Ecto neural progenitor cell (in vitro differentiated cells): ENCODE results near the gene CLRN3.

Source experiments
- DNase-seq: peaks from one replicate; pipeline ENCODE4 v3.0.0-alpha.2; 2018; ENCODE audit warnings: low spot score

The CLRN3 gene

DNA sequence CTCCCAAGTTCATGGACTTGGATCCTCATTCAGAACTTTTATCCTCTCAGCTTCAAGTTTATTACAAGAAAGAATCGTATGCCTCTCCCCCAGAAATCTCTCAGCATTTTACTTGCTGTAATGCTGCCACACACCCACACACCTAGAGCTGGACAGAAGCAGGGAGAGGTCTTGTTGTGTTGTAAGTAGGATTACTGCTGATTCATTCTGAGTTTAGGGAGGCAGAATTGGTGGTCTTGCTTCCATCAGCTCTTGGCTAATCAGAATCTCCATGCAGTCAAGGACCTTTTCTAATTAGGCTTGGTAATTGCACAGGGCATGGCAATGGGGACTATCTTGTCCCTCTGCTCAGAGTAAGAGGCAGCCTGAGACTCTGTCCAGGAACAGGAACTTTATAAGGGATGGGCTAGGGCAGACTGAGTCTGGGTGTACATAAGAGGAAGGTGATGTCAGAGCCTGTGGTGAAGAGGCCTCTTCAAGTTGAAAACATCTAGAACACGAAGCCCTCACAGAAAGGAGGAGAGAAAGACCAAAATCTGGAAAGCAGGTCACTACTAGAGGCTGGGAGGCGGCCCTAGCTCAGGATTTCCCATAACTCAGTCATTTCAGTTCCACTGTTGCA is 7.1 kb upstream of the CLRN3 start:
- DNase-seq, result no peak

DNA sequence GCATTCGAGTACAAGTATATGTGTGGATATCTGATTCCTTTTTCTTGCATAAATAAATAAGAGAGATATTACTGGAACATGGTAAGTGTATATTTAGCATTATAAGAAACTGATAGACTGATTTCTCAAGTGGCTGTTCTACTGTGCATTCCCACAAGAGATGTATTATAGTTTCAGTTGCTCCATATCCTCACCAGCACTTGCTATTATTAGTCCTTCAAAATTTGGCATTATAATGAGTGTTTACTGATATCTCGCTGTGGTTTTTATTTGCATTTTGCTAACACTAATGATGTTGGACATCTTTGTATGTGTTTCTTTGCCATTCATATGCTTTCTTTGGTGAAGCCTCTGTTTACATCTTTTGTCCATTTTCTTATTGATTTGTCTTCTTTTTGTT is 4.4 kb upstream of the CLRN3 start:
- no peak for DNase-seq

DNA sequence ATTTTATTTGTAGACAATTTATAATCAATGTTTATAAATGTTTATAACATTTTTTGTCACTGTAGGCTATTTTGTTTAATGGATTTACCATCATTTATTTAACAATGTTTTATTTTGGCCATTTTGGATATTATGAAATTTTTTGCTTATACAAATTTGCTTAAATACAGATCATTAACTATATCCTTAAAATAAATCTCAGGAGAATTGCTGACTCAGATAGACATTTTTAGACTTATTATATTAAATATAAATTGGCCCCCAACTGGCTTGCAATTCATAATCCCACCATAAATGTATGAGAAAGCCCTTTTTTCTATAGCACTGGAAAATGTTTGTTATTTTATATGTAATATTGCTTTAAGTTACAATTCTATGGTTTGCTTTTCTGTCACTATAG is 3.8 kb upstream of the CLRN3 start:
- DNase-seq, result no peak

DNA sequence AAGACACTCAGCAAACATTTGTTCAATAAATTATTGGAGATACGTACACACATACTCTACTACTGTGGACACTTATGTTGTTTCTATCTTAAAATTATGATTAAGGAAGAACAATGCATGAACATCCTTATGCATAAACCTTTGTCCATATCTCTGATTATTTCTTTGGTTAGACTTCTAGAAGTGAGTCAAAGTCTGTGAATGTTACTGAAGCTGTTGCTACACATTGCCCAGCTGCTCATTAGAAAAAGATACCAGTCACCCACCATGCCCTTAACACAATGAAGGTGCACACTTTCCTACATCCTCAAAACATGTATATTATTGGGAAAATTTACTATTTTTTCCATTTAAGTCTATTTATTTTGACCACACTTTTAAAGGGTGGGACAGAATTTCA is 1.4 kb upstream of the CLRN3 start:
- no peak for DNase-seq

DNA sequence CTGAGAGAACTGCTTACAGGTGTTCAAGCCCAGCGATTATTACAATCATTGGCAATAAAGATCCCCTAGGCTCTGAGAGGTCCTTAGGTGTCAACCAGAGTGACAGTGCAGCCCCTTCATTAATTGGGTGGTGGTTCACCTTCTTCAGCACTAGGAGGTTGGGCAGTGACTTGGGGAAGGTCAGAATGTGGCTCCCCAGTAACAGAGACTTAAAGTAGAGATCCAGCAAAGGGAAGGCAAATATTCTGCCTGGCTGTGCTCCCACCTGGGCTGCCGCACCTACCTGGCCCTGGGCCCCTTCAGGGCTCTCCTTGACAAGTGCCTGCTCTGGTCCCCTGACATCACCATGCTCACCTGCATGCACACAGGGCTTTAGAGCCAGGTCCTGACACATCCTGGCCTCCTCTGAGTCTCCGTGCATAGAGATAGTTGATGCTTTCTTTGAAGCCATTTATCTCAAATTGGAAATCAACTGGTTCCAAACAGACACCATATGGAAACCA is 1.9 kb downstream of the CLRN3 start:
- no peak for DNase-seq

DNA sequence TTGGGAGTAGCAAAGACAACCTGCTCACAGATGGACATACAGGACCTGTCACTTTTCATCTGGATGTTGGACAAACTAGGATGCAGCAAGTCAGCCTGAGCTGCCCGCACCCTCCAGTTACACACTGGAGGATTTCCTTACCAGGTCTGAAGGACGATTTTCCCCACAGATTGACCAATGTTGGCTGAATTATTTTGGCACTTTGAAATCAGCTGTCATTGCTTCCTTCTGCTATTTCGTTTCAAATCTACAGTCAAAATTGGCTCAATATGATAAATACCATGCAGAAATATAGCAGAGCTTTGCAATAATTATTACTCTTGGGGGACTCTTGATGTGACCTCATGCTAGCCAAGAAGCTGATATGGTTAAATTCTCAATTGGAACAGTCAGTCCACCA is 2.5 kb downstream of the CLRN3 start:
- DNase-seq, result no peak

DNA sequence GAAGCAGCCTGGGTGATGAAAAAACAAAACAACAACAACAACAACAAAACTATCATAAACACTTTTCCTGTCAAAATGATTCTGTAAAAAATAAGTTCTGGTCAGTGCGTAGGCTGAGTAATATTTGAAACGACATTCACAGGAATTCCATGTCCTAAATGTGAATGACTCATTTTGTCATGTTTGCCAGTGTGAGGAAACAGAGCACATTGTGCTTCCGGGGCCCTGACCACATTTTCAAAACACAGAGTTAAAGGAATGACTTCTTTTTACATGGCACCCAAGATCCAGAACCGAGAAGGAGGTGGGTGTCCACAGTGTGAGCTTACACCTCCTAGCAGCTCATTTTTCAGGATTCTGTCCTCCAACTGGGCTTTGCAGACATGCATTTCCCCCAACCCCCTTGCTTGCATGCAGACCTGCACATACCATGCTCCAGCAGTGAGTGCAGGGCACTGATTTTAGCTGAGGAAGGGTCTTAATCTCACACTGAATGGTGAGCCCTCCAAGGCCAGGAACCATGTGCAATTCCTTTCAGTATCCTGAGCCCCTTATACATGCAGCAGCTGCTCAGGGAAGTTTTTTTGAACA is 3.0 kb downstream of the CLRN3 start:
- no peak for DNase-seq

DNA sequence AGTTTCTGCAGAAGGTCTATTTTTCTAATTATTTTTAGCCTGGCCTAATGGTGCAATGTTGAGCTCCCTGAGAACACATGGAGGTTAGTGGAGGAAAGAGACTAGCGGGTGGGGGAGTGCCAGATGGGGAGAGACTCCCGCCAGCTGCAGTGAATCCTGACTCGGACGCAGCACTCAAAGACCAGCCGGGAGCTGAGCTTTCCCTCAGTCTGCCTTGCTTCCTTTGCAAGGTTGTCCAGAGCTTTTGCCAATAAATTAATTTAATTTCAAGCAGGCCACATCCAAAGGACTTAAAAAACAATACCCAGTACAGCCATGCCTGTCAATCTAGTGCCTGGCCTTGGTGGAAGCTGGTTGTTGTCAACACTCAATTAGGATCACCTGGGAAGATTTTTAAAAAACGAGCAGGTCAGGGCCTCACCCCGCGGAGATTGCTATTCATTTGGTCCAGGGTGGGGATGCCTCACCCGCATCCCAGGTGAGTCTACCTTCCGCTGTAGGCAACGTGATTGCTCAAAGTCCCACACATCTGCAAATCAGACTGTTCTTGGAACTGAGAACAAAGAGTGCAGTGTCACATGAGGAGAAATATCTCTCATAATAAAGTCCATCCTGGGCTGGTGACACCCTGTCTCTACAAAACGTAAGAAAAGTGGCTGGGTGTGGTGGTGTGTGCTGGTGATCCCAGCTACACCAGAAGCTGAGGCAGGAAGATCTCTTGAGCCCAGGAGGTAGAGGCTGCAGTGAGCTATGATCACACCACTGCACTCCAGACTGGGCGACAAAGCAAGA is 4.0 kb downstream of the CLRN3 start:
- no peak for DNase-seq

DNA sequence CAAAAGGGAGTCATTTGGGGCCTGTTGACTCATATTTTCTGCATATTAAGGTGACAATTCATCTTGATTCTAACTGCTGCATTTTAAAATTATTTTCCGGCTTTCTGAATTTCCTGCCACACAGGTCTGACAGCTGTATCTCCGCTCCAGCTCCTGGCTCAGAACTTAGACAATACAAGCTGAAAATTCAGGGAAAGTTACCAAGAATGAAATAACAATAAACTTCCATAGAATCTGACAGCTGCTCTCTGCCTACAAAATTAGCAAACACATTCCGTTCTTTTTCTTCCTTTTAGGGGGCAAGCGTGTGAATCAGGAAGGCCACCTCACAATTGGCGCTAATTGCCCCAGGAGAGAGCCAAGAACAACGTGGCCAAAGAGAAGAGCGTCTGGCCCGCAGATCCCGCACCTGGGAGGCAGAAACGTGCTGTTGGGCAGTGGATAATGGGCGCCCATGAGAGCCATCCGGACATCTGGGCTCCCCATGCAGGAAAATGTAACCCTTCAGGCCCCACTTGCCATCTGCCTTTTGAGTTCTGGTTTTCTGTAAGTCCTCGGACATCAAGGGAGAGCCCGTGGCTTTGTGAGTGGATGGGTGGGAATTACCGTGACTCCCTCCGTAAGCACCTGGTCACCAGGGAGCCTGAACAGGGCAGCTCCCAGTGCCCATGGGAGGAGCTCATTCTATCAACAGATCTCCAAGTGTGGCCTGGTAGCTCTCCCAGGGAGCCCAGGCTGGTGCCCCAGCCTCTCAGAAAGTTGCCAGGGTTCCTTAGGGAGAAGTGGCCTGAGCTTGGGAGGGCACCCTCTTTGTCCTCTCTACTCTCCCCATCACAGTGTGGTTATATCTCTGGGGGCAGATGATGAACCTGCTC is 5.0 kb downstream of the CLRN3 start:
- no peak for DNase-seq

DNA sequence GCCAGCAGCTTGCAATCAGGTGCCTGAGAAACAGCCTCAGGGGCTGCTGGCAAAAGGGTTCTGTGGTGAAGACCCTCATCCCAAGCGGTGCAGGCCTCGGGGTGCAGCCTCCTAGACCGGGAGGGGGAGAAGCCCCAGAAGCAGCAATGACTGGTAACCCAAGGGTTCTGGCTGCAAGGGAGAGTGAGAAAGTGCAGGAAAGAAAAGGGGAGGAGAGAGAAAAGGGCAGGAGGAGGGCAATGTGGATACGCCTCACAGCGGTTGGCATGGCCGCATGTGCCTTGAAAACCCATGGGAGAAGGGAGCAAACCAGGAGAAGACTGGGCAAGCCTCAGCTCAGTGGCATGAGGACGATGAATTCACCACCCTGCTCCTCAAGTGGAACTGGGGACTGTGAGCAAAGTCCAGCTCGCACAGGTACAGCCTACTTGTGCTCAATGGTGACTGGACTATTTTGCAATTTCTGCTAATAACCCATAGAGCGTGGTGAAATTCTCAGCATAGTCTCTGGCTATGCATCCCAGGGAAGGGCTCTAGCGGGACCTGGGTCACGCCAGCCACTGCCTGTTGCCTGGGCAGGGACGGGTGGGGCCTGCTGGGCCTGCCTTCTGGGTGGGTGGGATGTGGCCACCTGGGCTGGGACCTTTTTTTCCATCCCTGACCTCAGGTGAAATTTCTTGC is 6.2 kb downstream of the CLRN3 start:
- DNase-seq, result no peak

DNA sequence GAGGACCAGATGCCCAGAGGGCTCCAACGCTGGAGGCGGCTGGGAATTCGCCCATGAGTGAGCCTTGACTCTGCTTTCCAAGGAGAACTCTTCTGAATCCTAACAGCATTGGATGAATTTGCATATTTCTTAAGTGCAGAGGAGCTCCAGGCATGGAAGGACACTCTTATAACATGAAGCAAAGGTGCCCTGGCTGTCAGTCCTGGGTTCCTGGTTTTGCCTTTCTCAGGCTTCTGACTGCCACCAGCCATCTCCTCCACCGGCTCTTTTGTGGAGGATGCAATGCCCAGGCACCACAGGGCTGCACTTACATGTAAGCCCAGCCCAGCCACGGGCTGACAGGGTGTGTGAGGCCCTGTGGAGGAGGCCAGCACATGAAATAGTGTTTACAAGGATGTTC is 8.2 kb downstream of the CLRN3 start:
- no peak for DNase-seq

DNA sequence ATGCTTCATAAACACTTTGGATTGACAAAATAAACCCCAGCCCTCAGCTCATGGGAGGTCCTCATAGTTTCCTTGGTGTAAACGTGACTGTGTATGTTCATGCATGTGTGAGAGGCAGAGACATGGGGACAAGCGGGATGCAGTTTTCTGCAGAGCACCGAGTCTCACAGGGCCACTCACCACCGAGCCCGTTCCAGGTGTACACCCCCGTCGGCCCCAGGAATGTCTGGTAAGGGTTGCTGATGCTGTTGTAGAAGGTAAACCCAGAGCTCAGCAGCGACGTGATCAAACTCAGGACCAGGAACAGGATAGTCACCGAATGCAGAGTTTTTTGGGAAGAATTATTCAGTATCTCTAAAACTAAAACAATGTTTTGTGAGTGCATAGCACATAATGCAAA is 9.2 kb downstream of the CLRN3 start:
- no peak for DNase-seq

DNA sequence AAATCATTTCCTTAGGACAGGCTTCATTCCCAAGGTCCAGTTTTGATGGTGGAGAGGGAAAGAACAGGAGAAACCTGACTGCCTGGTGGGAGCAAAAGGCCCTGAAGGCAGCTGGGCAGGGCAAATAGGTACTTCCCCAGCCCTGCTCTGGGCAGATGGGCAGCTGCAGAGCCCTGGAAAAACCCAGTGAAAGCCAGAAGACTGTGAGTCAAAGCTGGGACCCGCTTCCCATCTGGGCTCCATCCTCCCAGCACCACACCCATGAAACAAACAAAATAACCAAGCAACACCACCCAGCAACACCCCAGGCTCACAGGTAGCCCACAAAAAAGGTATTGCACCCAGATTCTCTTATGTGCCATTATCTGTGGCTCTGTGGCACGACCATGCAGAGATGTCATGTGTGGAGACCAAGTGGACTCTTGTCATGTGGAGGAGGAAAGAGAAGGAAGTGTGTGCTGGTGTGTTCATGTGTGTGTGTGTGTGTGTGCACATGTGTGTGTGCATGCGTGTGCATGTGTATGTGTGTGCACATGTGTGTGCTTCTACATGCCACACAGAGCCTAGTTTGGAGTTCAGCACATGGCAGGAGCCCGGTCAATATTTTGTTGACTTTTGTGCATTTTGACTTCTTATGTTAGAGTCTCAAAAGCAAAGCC is 9.8 kb downstream of the CLRN3 start:
- no peak for DNase-seq

DNA sequence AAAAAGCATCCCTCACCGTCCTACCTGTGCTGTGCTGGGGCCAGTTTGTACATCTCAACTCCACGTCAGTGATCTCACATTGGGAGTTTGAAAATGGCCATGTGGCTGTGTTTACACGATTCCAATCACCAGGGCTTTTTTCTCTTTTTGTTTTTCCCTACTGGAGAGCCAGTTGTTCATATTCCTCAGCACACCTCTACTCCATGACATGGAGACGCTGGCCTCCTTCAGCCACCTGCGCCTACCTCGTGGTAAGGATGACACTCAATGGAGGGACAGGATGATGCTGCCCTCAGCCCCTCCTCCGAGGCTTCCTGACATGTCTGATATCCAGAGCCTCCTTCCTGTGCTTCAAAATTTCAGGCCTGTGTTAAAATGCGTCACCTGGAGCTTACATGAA is 10.3 kb downstream of the CLRN3 start:
- no peak for DNase-seq

DNA sequence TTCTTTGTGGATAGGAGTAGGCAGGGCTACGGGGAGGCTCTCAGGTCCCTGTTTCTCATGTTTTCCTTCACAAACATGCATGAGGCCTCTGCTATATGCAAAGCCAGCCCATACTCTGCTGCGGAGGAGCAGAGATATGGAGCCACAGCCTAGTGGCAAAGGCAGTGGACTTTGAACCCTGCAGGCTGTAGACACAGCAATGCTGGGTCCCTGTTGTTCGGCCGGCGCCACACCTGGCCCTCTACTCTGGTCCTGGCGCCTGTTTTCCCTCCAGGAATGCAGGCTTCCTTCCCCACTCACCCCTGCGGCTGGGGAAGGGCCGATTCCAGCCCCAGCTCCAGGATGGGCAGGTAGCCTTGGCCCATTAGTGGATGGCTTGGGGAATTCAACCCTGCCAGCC is 11.5 kb downstream of the CLRN3 start:
- DNase-seq, result no peak

DNA sequence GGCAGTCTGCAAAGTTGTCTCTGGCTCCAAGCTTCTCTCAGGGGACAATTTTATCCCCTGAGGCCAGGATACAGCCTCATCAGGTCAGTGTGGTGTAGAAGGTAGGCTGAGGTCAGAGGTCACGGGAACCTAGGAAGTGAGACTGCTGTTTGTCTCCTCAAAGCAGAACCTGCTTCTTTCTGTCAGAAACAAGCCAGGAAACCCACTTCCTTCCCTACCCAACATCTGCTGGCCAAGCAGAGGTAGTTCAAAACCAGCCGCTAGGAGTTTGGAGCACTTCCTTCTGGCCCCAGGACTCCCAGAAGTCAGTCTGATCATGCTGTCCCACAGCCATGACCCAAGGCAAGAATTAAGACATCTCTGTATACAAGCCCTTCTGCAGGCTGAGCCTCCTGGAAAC is 12.2 kb downstream of the CLRN3 start:
- DNase-seq, result no peak

DNA sequence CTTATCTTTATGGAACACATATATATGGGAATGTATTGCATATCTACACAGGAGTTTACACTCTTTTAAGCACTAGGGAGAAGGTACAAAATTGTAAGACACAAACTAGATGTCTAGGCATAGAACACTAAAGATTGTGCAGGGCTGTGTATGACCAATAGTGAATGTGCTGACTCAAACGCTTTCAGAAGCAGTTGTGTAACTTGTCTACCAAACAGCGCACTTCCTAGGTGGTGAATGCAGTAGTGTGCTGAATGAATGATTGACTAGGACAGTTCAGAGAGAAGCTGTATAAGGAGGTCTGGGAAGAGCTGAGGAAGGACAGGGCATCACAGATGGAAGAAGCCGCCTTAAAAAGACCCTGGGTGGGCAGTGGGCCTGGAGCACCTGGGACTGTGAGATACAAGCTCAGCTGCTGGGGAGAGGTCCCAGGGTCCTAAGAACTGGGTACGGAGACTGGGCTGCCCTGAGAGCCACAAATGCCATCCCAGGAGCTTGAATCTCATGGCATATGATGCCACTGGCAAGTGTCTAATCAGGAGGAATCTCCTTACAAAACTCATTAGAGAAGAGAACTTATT is 14.2 kb downstream of the CLRN3 start:
- no peak for DNase-seq

DNA sequence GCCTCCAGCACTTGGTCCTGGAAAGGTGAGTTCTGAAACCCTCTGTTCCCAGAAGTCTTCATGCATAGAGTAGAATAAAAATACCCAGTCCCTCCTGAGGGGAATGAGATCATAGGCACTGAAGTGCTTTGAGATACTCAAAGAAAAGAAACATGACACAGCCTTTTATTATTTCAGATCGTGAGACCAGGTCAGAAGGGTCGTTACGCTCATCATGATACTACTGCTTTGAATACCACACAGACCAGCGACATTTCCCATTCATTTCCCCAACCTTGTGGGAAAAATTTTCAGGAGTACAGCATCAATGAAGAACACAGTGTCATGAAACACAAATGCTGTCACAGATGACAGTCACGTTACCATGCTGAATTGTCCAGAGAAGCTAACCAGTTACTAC is 15.0 kb downstream of the CLRN3 start:
- no peak for DNase-seq

DNA sequence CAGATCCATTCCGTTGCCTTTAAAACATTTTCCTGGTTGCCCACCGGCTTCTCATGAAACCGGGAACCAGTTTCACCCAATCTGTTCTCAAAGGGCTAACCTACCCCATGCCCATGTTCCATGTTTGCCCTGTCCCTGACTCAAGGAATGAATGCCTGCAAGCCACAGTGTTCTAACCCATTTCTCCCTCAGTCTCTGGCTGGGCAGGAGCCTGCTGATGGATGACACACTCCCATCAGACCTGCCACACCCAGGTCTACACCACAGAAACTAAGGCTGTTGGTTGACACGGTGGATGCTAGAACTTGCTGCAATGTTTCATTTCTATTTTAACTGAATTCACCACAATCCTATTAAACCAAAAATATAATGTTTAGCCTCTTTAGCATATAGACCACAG is 15.6 kb downstream of the CLRN3 start:
- DNase-seq, result no peak

DNA sequence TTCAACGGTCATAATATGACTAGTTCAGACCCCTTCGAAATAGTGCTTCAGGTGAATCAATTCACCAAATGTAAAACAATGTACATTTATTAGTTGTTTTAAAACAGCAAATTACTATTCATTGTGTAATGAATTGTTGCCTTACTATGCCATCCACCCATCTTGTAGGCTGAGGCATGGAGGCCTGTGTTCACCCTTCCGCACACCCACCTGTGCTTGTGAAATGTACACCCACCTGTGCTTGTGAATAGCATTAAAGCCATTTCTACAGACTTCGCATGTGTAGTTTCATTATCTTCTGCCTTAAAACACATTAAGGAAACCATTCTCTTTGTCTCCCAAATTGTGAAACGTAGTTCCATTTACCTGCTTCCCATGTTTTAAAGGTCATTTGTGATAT is 16.8 kb downstream of the CLRN3 start:
- DNase-seq, result no peak

DNA sequence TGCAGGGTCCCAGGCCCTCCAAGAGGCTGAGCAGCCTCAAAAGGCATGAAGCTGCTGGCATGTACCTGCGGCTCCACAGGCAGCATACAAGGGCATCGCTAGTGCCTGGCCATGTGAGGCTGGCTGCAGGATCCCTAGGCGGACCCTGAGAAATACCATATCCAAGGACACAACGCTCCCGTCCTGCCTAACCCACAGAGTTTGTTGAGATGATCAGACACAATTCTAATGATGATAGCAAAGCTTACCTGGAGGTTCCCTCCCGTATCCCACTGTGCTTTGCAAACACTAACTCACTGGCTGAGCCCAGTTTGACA is 17.3 kb downstream of the CLRN3 start:
- no peak for DNase-seq
